ENCODE results near the gene IGSF23. TPM values are rescaled to one million over a fixed set of nuclear protein-coding genes. Genes with fewer than 3 reads are reported as not detected.

Gene IGSF23
- total RNA-seq, 1 experiment from 2014 or later = not detected

DNA sequence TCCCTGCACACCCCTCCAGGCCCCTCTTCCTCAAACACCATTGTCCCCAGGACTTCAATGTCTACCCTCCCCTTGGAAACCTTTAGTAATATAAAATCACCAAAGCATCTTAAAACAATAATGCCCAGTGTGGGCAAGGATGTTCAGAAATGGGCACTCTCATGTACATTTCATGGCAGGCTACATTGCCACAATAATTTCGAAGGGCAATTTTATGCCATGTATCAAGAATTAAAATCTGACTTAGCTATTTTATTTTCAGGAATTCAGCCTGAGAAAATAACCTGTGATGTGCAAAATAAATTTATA is 35.8 kb upstream of the IGSF23 start:
- Histone ChIP-seq H3K23ac (ENCODE audit: insufficient read length, low read depth, low read length) (no peak overlapping the region), H3K14ac (ENCODE audit: insufficient read depth, low read length) (no peak overlapping the region), H4K8ac (replicated peaks; ENCODE audit: insufficient read length, low read depth, low read length) (no peak overlapping the region), H3K9ac (ENCODE audit: extremely low read depth, insufficient read length, low read length) (no peak overlapping the region), H3K27ac (ENCODE audit: insufficient read length, low read depth, low read length) (no peak overlapping the region), H2BK120ac (ENCODE audit: low read depth, low read length, poor library complexity, severe bottlenecking) (no peak overlapping the region), H2BK12ac (ENCODE audit: insufficient read length, low read depth, low read length) (no peak overlapping the region), H3K9me3 (ENCODE audit: control insufficient read depth, low read depth, low read length) (no peaks in the 10 kb centered on the region), H2BK15ac (ENCODE audit: low read depth, low read length) (no peak overlapping the region), H4K20me1 (ENCODE audit: control insufficient read depth, insufficient read depth, insufficient read length) (no peaks in the 10 kb centered on the region), H3K4me1 (ENCODE audit: insufficient read depth, low read length) (no peaks in the 10 kb centered on the region), H3T11ph (ENCODE audit: low read length) (no peak overlapping the region), H4K5ac (ENCODE audit: insufficient read length, low read depth, low read length) (no peak overlapping the region), H3K56ac (ENCODE audit: insufficient read length, low read depth, low read length) (no peak overlapping the region), H3K79me1 (ENCODE audit: insufficient read depth, low read depth, low read length, poor library complexity, severe bottlenecking) (no peaks in the 10 kb centered on the region), H3K4ac (ENCODE audit: low read depth, low read length) (no peak overlapping the region), H3K4me2 (ENCODE audit: insufficient read depth, insufficient read length, low read length) (no peak overlapping the region), H3K18ac (ENCODE audit: insufficient read length, low read depth, low read length) (no peak overlapping the region), H2BK5ac (ENCODE audit: insufficient read length, low read length) (no peak overlapping the region), H2BK20ac (ENCODE audit: low read depth, low read length, poor library complexity, severe bottlenecking) (no peak overlapping the region), H3K23me2 (ENCODE audit: insufficient read length, low read depth, low read length, poor library complexity, severe bottlenecking) (no peaks in the 10 kb centered on the region), H3K79me2 (ENCODE audit: insufficient read depth, low read length) (no peaks in the 10 kb centered on the region), H3K27me3 (ENCODE audit: insufficient read depth, low read length) (no peaks in the 10 kb centered on the region), H2AK5ac (ENCODE audit: insufficient read length, low read length) (no peak overlapping the region), H2AFZ (ENCODE audit: low read length) (no peak overlapping the region), H4K91ac (ENCODE audit: insufficient read length, low read depth, low read length) (no peak overlapping the region)
- WGBS (ENCODE audit: extremely low coverage, insufficient read length, low lambda C conversion rate) = no CpG with 5 or more reads among the region's 1 CpG
- Mint-ChIP-seq H3K27ac (no peak overlapping the region), H3K4me1 (peaks cover 0 to 13% of the 10 kb centered on the region in 2 experiments; a peak in 2 of 4 replicates), H3K9me3 (no peaks in the 10 kb centered on the region), H3K27me3 (ENCODE audit: low read depth) (peaks cover 7% of the 10 kb centered on the region), H3K36me3 (ENCODE audit: insufficient read depth in 1 of 3, low read depth in 3 of 3) (no peaks in the 10 kb centered on the region), H3K4me3 (no peak overlapping the region)
- TF ChIP-seq, protein P1, sequence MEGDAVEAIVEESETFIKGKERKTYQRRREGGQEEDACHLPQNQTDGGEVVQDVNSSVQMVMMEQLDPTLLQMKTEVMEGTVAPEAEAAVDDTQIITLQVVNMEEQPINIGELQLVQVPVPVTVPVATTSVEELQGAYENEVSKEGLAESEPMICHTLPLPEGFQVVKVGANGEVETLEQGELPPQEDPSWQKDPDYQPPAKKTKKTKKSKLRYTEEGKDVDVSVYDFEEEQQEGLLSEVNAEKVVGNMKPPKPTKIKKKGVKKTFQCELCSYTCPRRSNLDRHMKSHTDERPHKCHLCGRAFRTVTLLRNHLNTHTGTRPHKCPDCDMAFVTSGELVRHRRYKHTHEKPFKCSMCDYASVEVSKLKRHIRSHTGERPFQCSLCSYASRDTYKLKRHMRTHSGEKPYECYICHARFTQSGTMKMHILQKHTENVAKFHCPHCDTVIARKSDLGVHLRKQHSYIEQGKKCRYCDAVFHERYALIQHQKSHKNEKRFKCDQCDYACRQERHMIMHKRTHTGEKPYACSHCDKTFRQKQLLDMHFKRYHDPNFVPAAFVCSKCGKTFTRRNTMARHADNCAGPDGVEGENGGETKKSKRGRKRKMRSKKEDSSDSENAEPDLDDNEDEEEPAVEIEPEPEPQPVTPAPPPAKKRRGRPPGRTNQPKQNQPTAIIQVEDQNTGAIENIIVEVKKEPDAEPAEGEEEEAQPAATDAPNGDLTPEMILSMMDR (conservative IDR thresholded peaks at IDR 0.05) = no peak
- no peak for DNase-seq

Data from H9 (cell line).